ENCODE data around the gene SMIM20. TPM values are rescaled to one million over a fixed set of nuclear protein-coding genes. Genes with fewer than 3 reads are reported as not detected.

SMIM20 gene
- 20.9 and 22.6 TPM in 2 replicates for total RNA-seq

DNA sequence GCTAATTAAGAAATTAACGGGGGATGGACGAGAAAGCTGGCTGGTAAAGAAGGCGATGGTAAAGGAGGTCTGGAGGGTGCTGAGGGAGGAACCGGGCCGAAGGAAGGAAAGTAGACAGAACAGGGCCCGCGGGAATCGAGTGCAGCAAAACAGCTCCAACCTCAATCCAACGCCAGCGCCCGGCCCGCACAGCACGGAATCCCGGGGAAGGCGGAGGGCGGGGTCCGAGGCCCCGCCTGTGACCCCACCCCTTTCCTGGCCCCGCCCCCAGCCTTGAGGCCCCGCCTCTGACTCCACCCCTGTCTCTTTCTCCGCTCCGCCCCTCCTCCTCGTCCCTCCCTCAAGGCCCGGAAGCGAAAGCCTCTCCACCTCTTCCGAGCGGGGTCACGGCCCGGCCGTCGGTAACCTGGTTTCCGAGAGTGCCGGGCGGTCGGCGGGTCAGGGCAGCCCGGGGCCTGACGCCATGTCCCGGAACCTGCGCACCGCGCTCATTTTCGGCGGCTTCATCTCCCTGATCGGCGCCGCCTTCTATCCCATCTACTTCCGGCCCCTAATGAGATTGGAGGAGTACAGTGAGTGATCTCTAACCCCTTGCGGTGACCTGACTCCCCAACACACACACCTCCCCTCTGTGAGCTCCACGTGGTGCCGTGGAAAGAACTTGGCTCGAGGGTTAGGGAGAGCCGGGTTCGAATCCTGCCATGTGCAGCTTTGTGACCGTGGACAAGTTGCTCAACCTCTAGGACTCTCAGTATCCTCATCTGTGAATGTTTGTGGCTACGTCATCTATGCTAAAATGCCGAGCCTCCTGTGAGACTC is at the start of gene SMIM20:
Gene SMIM20, plus strand, starts transcription at position 370 of the 819 bp plus-strand sequence. Its CDS starts 94 bp downstream, at position 464.

Other genes with a start within 250 kb of the SMIM20 start
- gene SEL1L3, start 51.2 kb upstream of the SMIM20 start, total RNA-seq, result 80.5 and 121 TPM in 2 replicates